Omental fat pad (tissue), 4 donors: Measurements from ENCODE around the gene PLN. TPM values are rescaled to one million over a fixed set of nuclear protein-coding genes. Genes with fewer than 3 reads are reported as not detected.
A peak's percentile ranks its signal among the peaks of the same experiment; 100 is the strongest.

Experiments used
- ATAC-seq: fragments of 150-250 bp; one replicate; pipeline ENCODE4 v1.9.1; 2016; ENCODE audit warnings: mild to moderate bottlenecking, moderate library complexity; ENCODE audit not compliant: low FRiP score
- DNase-seq: peaks from one replicate; pipeline ENCODE4 v3.0.0-alpha.2; 2019; ENCODE audit warnings: low spot score
- total RNA-seq, 4 donors: library from RNA; depleted of rRNA; stranded (reverse); fragments of >200 nt; gene quantifications; one replicate each; pipeline ENCODE4 v1.1.0, GENCODE V29; 2016
- TF ChIP-seq, protein P1 (sequence below), 3 donors: fragments of 450-650 bp; IDR thresholded peaks; one replicate each; pipeline ENCODE4 v1.5.1; 2016 to 2017; ENCODE audit warnings: antibody characterized with exemption in 3 of 3, mild to moderate bottlenecking in 3 of 3, moderate library complexity in 2 of 3

The PLN gene
- total RNA-seq, 4 donors from 2014 or later: 3.4 to 41.0 (median 3.8) TPM

DNA sequence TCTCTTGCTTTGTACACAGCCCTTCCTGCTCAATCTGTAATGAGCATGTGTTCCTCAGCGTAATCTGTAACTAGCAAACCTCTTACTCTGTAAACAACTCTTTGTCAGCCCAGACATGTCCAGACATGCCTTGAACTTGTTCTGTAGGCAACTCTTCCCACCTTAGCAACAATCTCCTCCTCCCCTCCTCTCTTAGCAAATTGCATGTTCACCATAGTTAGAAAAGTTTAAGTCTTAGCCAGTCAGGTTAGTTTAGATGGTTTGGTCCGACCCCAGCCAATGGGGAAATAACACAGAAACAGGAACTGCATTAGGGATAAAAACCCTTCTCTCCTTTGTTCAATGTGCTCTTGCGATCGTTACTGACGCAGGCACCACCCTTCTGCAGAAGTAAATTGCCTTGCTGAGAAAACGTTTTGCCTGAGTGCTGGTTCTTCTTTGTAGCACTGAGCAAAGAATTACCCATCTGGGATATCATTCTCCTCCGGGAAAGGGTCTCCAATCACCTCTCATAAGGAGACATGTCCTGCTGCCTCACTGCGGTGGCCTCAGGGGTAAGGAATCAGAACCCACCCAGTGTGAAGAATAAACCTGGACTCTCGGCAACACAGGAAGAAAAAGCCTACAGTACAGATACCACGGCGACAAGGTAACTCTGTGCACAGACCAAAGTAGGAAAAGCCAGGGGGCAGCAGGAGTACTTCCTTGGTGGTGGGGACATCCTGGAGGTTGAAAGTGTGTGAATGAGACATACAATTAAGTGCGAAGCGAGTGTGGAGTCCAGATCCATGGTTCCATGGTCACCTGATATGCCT, 26.2 kb downstream of the PLN start:
- ATAC-seq (no peak), DNase-seq (no peak)
- TF ChIP-seq, protein P1, sequence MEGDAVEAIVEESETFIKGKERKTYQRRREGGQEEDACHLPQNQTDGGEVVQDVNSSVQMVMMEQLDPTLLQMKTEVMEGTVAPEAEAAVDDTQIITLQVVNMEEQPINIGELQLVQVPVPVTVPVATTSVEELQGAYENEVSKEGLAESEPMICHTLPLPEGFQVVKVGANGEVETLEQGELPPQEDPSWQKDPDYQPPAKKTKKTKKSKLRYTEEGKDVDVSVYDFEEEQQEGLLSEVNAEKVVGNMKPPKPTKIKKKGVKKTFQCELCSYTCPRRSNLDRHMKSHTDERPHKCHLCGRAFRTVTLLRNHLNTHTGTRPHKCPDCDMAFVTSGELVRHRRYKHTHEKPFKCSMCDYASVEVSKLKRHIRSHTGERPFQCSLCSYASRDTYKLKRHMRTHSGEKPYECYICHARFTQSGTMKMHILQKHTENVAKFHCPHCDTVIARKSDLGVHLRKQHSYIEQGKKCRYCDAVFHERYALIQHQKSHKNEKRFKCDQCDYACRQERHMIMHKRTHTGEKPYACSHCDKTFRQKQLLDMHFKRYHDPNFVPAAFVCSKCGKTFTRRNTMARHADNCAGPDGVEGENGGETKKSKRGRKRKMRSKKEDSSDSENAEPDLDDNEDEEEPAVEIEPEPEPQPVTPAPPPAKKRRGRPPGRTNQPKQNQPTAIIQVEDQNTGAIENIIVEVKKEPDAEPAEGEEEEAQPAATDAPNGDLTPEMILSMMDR (IDR thresholded peaks at IDR 0.05): no peak

DNA sequence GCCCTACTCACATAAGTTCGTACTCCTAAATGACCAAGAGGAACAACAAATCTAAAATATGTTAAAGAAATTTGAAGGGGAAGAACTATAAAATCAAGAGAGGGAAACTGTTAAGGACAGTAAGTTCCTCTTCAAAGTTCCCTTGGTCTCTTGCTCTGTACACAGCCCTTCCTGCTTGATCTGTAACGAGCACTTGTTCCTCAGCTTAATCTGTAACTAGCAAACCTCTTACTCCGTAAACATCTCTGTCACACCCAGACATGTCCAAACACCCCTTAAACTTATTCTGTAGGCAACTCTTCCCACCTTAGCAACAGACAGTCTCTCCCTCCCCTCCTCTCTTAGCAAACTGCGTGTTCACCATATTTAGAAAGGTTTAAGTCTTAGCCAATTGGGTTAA, 29.9 kb downstream of the PLN start:
- ATAC-seq (no peak), DNase-seq (no peak)
- TF ChIP-seq, protein P1 (IDR thresholded peaks at IDR 0.05): no peak

DNA sequence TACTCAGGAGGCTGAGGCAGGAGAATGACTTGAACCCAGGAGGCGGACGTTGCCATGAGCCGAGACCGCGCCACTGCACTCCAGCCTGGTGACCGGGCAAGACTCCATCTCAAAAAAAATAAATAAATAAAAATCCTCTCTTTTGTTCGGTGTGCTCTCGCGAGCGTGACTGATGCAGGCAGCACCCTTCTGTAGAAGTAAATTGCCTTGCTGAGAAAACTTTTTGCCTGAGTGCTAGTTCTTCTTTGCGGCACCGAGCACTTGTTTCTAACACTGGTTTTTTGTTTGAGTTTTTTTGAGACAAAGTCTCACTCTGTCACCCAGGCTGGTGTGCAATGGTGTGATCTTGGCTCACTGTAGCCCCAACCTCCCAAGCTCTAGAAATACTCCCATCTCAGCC, 30.5 kb downstream of the PLN start:
- no peak for DNase-seq
- TF ChIP-seq, protein P1 (IDR thresholded peaks at IDR 0.05): no peak
- ATAC-seq: no peak

DNA sequence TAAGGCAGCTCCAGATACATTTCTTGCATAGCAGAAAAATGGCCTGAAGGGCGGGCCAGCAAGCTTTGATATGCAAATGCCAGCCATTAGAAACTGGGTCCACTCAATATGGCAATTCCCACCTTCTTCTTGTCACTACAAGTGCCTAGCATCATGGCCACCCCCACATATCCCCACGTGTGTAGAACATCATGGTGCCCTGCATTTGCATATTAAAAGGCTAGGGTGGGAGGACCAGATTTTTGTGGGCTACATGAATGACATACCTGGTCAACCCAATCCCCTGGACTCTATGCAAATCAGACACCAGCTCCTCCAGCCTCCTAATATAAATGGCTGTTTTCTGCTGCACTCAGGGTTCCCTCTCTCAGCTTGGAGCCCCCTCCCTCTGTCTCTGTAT, 31.7 kb downstream of the PLN start:
- TF ChIP-seq, protein P1 (IDR thresholded peaks at IDR 0.05): no peak
- DNase-seq: no peak
- ATAC-seq: no peak

DNA sequence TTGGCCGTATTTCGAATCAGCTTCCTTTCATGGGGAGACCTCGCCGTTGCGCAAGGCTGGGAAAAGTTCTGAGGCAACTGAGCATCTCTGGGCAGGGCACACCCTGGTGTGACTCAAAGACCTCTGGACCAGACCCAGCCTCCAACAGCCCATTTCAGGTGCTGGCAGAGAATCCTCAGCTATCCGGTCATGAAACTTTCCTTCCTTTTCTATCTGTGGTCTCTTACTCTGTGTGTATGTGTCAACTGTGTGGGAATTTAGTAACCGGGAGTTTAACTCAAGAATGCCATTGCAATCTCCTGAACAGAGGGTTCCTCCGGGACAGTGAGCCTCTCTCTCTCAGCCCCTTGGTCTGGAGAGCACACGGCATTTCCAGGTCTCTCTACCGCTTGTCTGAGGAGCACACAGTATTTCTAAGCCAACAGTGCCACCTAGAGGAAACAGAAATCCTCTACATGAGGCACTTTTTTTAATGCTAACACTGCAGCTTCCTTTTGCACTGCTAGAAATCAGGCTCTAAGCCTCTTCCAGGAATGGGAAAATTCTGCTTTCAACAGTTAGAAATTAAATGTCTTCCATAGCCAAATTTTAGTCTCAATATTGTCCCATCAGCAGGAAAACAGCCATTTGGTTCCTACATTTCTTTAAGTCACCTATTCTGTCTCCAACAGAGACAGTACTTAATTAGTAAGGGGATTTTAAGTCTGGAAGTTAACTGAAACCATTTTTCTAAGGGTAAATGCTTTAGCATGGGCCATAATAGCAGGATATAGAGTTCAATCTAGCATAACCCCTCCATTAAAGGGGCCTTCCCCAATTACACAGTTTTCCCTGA, 32.7 kb downstream of the PLN start:
- no peak for DNase-seq
- peak; percentile 72 for ATAC-seq
- TF ChIP-seq, protein P1 (IDR thresholded peaks at IDR 0.05): peak in 1 of 3 donors; percentile 9

DNA sequence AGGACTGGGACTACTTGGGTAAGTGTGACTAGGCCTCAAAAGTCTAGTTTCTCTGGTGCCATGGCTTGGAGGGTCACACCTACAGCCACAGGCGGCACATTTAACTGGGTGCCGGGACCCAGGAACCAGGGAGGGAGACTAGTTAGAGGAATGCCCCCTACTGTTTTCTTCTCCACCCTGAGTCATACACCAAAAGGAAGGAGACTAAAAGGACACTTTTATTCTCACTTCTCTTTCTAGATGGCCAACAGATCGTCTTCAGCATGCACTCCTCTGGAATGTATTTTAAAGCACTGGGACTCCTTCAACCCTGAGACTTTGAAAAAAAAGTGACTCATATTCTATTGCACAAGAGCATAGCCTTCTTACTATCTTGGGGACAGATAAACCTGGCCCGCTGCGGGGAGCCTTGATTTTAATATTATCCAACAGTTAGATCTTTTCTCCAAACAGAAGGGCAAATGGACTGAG, 33.4 kb downstream of the PLN start:
- TF ChIP-seq, protein P1 (IDR thresholded peaks at IDR 0.05): no peak
- no peak for DNase-seq
- peak; percentile 75 for ATAC-seq
